Astrocyte of the spinal cord (primary cell): ENCODE data around the gene RNF14.

ENCODE experiments used
- DNase-seq: peaks from one replicate; pipeline ENCODE4 v3.0.0; 2011; ENCODE audit warnings: low read depth, low spot score
- H3K4me3 ChIP-seq: 2 replicates; pipeline ENCODE4 v1.5.1; 2011; ENCODE audit warnings: low read depth, mild to moderate bottlenecking, low read length, moderate library complexity
- in situ Hi-C: cut with HindIII; loops from 2 replicates; pipeline ENCODE4 v1.10.0; 2017; ENCODE audit warnings: low sequenced_read_pairs
- TF ChIP-seq, protein P1 (sequence below): IDR thresholded peaks from 2 replicates; pipeline ENCODE4 v1.5.1; 2012; ENCODE audit warnings: low read depth, mild to moderate bottlenecking, low read length, inconsistent platforms

Gene RNF14

DNA sequence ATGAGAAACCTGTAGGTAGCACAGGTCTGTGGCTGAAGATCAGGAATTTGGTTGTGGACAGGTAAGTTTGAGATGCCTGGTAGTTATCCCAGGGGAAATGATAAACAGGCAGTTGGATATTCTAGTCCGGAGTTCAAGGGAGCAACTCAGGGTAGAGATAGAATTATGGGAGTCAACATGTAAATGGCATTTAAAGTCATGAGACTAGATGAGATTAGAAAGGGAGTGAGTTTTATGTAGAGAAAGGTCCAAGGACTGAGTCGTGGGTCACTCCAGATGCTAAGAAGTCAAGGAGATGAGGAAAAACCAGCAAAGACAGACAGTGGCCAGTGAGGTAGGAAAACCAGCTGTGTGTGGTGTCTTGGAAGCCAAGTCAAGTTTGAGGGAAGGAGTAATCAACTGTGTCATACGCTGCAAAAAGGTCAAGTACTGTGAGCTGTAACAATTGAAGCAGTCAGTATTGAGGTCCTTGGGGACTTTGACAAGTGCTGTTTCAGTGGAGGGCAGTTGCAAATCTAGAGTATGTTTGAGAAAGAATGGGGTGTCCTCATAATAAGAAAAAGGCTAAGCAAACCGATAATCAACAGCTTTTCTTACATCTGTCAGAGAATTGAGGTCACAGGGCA is 25.7 kb downstream of the RNF14 start:
- TF ChIP-seq, protein P1, sequence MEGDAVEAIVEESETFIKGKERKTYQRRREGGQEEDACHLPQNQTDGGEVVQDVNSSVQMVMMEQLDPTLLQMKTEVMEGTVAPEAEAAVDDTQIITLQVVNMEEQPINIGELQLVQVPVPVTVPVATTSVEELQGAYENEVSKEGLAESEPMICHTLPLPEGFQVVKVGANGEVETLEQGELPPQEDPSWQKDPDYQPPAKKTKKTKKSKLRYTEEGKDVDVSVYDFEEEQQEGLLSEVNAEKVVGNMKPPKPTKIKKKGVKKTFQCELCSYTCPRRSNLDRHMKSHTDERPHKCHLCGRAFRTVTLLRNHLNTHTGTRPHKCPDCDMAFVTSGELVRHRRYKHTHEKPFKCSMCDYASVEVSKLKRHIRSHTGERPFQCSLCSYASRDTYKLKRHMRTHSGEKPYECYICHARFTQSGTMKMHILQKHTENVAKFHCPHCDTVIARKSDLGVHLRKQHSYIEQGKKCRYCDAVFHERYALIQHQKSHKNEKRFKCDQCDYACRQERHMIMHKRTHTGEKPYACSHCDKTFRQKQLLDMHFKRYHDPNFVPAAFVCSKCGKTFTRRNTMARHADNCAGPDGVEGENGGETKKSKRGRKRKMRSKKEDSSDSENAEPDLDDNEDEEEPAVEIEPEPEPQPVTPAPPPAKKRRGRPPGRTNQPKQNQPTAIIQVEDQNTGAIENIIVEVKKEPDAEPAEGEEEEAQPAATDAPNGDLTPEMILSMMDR, result no peak
- in situ Hi-C loops, result no loop called here
- no peak overlapping the region for H3K4me3 ChIP-seq
- no peak for DNase-seq

DNA sequence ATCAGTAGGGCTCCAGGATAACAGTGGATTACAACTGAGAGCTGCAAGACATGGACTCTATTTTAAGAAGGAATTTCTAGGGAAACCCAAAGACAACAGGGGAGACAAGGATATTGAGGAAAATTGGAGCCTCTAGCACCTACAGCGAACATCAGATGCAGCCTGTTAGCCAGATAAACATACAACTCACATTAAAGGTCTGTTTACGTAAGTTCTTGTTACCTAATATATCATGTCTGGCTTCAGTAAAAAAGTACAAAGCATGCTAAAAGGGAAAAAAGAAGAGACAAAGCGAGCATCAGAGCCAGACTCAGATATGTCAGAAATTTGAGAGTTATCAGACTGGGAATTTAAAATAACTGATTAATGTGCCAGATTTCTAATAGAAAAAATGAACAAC is 26.8 kb downstream of the RNF14 start:
- in situ Hi-C loops, result no loop called here
- H3K4me3 ChIP-seq, result no peak overlapping the region
- TF ChIP-seq, protein P1, result no peak
- no peak for DNase-seq

DNA sequence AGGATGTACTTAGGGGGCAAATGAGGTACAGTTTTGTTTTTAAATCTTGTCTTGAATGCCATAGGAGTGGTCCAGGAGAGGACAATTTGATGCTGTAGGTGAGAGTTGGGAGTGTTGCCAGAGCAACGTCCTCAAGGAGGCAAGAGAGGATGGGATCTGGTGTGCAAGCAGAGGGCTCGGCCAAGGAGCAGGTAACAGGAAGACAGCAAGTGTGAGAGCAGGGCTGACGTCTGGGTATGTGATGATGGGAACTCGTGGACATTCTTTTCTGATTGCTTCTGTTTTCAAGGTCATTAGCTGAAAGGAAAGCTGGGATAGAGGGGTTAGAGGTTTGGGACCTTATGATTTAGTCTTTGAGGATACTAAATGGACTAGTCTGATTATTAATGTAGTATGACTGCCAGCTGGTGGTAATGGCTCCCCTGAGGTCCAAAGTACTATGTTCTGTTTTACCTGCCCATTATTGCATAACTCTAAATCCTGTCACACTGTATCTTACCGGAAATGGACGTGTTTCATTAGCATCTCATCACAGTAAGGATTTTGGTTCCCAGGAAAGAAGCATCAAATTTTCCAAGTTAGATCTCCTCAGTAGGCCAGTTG is 28.6 kb downstream of the RNF14 start:
- H3K4me3 ChIP-seq, result no peak overlapping the region
- no peak for DNase-seq
- in situ Hi-C loops, result no loop called here
- TF ChIP-seq, protein P1, result no peak

DNA sequence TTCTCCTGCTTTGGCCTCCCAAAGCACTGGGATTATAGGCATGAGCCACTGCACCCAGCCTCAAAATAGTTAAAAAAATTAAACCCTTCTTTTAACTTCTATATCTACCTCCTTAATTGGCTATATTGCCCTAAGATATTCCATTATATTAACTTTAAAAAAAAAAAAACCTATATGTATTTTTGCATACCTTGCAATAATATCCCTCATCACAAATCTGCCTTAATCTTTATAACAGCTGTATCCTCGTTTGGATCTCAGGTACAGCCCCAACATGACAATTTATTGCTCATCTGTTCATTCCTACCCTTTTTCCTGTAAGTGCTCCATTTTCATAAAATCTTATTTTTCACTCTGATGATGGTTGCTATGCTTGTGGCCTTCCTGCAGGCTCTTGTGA is 31.3 kb downstream of the RNF14 start:
- H3K4me3 ChIP-seq, result no peak overlapping the region
- no peak for DNase-seq
- TF ChIP-seq, protein P1, result no peak
- in situ Hi-C loops, result no loop called here

DNA sequence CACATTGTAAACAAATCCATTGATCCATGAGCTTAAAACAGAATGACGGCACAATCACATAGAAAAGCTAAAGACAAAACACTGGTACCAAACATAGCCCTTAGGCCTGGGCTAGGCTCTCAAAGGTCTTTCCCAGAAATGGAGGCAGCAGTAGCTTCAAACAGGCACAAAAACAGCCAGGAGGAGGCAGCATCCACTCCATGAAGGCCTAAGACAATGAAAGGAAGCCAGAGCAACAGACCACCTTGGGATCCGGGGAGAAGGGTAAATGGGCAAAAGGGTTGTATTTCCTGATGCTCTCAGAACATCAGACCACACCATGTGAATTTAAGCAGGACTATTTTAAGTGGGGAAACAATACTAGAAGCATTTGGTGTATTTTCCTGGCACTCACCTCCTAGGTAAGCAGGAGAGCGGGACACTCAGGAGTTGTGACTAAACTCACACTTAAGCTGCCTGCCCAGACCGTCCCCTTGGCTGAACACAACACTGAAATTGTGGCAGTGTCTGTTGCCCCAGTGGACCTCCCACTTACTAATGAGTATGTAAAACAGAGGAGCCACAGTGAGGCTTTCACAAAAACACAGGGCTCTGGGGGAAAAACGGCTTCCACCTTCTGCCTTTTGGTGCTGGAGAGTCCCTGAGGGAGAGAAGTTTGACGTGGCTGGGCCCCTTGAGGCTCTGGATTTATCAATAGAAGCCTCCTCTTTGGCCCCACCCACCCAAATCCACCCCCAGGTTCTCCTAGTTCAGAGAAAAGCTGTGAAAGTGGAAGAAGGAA is 32.0 kb downstream of the RNF14 start:
- DNase-seq, result peak; percentile 10
- no peak overlapping the region for H3K4me3 ChIP-seq
- in situ Hi-C loops, result no loop called here
- TF ChIP-seq, protein P1, result peak; percentile 48

DNA sequence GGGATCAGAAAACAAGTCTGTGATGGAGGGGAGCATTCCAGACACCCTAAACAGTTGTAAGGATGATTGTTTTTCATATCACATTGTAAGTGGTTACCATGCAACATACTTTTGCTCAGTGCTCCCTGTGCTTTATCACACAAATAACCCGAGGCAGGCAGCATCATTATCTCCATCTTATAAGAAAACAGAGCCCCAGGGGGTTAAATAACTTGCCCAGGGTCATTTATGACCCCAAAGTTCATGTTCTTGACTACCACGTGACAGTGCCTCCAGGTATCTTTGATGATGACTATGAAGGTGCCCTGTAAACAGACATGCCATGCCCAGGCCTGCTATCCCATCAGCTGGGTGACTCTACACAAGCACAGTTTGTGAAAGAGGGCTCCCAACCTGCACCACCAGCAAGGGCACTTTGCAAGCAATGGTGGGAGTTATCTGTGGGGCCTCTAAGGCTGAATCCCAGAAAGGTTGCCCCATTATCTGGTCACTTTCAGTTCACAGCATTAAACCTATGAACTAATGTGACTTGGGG is 34.4 kb downstream of the RNF14 start:
- TF ChIP-seq, protein P1, result no peak
- in situ Hi-C loops, result no loop called here
- DNase-seq, result no peak
- no peak overlapping the region for H3K4me3 ChIP-seq
